Nephron (organoid): ENCODE data around the gene CCDC174.

ENCODE experiments used
- H3K27ac Mint-ChIP-seq, 3 experiments: 2 replicates each; pipeline ENCODE4 v1.8.0; 2020; ENCODE audit warnings: mixed read lengths in 3 of 3, mild to moderate bottlenecking in 2 of 3, moderate library complexity in 1 of 3
- H3K27me3 Mint-ChIP-seq: 2 replicates; pipeline ENCODE4 v1.8.0; 2021; ENCODE audit warnings: low read depth, mild to moderate bottlenecking, moderate library complexity, mixed read lengths
- H3K36me3 Mint-ChIP-seq: 2 replicates; pipeline ENCODE4 v1.8.0; 2020; ENCODE audit warnings: low read depth, mixed read lengths
- H3K4me1 Mint-ChIP-seq: 2 replicates; pipeline ENCODE4 v1.8.0; 2020; ENCODE audit warnings: mixed read lengths
- H3K4me3 Mint-ChIP-seq, 3 experiments: 2 replicates each; pipeline ENCODE4 v1.8.0; 2020; ENCODE audit warnings: mild to moderate bottlenecking in 3 of 3, mixed read lengths in 3 of 3, moderate library complexity in 2 of 3
- H3K9me3 Mint-ChIP-seq: 2 replicates; pipeline ENCODE4 v1.8.0; 2020; ENCODE audit warnings: mixed read lengths
- TF ChIP-seq, protein P1 (sequence below), 3 experiments: fragments of 200-600 bp; sonication (generic); IDR thresholded peaks; one replicate each; pipeline ENCODE4 v1.5.0; 2021; ENCODE audit warnings: antibody characterized with exemption in 3 of 3; ENCODE audit not compliant: unreplicated experiment in 3 of 3

The CCDC174 gene

GRCh38 chr3:14633819-14634424 is 17.6 kb upstream of the CCDC174 start:
- Mint-ChIP-seq H3K36me3 (no peaks in the 10 kb centered on the region), H3K27me3 (peaks cover 22% of the 10 kb centered on the region), H3K27ac (no peak overlapping the region), H3K4me1 (no peaks in the 10 kb centered on the region), H3K4me3 (no peak overlapping the region), H3K9me3 (peaks cover 4% of the 10 kb centered on the region)
- TF ChIP-seq, protein P1, sequence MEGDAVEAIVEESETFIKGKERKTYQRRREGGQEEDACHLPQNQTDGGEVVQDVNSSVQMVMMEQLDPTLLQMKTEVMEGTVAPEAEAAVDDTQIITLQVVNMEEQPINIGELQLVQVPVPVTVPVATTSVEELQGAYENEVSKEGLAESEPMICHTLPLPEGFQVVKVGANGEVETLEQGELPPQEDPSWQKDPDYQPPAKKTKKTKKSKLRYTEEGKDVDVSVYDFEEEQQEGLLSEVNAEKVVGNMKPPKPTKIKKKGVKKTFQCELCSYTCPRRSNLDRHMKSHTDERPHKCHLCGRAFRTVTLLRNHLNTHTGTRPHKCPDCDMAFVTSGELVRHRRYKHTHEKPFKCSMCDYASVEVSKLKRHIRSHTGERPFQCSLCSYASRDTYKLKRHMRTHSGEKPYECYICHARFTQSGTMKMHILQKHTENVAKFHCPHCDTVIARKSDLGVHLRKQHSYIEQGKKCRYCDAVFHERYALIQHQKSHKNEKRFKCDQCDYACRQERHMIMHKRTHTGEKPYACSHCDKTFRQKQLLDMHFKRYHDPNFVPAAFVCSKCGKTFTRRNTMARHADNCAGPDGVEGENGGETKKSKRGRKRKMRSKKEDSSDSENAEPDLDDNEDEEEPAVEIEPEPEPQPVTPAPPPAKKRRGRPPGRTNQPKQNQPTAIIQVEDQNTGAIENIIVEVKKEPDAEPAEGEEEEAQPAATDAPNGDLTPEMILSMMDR (IDR thresholded peaks at IDR 0.05; ENCODE audit: unreplicated experiment in 3 of 3), result peak; percentile 60 to 64 (median 63)

DNA sequence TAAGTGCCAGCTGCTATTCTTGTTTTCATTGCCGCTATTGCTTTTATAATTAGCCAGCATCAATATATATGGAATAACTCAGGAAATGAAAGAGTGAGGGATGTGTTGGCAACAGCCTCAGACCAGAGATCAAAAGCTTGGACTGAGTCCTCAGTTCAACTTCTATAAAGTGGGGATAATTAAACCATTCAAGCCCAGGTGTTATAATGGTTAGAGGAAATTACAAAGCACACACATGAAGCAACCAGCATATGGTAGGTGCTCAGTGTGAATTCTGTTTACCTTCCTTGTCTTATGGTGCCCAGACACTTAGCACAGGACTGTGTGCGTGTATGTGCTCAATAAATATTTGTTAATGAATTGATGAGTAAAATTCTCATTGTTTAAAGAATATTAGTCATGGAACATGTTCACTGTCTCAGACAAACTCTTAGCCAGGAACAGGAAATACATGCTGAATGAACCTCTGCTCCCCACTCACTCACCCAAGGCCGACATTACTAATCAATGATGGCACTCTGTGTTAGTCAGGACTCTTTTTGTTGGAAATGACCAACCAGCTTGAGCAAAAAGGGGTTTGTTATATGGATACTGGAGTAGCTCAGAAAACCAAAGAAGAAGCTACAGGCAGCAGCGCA is 16.7 kb upstream of the CCDC174 start:
- H3K36me3 Mint-ChIP-seq, result no peaks in the 10 kb centered on the region
- no peaks in the 10 kb centered on the region for H3K4me1 Mint-ChIP-seq
- peaks cover 25% of the 10 kb centered on the region for H3K27me3 Mint-ChIP-seq
- no peak overlapping the region for H3K27ac Mint-ChIP-seq
- TF ChIP-seq, protein P1 (IDR thresholded peaks at IDR 0.05; ENCODE audit: unreplicated experiment in 3 of 3), result no peak
- no peaks in the 10 kb centered on the region for H3K9me3 Mint-ChIP-seq
- H3K4me3 Mint-ChIP-seq, result no peak overlapping the region

DNA sequence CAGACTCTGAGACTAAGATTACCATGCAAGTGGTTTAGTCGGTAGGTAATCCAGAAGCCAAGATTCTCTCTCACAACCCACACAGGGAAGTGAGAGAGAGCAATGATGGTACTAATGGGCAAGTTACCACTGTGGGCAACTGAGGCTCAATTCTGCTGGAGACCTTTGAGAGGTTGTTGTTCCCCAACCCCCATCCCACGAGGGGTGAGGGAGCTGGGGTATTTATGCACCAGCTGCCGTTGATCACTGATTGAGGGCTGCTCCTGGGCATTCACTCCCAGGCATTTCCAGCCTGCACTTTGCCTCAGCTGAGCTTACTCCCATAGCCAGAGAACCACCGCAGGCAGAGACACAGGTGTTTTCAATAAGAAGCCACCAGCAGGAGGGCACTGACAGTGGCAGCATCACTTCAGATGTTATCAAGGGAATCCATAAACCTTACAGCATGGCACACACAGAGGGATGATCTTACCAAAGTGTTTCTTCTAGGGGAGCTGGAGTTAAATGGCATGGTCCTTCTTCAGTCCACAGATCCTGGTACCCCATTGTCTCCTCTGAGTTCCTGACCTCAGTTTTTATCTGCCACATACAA is 15.0 kb upstream of the CCDC174 start:
- Mint-ChIP-seq H3K4me1 (no peaks in the 10 kb centered on the region), H3K27ac (no peak overlapping the region), H3K9me3 (no peaks in the 10 kb centered on the region), H3K4me3 (no peak overlapping the region), H3K36me3 (no peaks in the 10 kb centered on the region), H3K27me3 (peaks cover 21% of the 10 kb centered on the region)
- TF ChIP-seq, protein P1 (IDR thresholded peaks at IDR 0.05; ENCODE audit: unreplicated experiment in 3 of 3), result no peak

GRCh38 chr3:14640157-14640562 is 11.4 kb upstream of the CCDC174 start:
- TF ChIP-seq, protein P1 (IDR thresholded peaks at IDR 0.05; ENCODE audit: unreplicated experiment in 3 of 3), result no peak
- Mint-ChIP-seq H3K9me3 (no peaks in the 10 kb centered on the region), H3K4me1 (no peaks in the 10 kb centered on the region), H3K4me3 (no peak overlapping the region), H3K27me3 (peaks cover 34% of the 10 kb centered on the region), H3K36me3 (no peaks in the 10 kb centered on the region), H3K27ac (no peak overlapping the region)

- no peaks in the 10 kb centered on the region for H3K36me3 Mint-ChIP-seq
- no peak overlapping the region for H3K4me3 Mint-ChIP-seq
- H3K4me1 Mint-ChIP-seq, result no peaks in the 10 kb centered on the region
- no peaks in the 10 kb centered on the region for H3K9me3 Mint-ChIP-seq
- H3K27me3 Mint-ChIP-seq, result peaks cover 30% of the 10 kb centered on the region
- TF ChIP-seq, protein P1 (IDR thresholded peaks at IDR 0.05; ENCODE audit: unreplicated experiment in 3 of 3), result no peak
- no peak overlapping the region for H3K27ac Mint-ChIP-seq
Measured at GRCh38 chr3:14640734-14641133, 10.8 kb upstream of the CCDC174 start.
